Skeletal muscle cell (primary cell): ENCODE results near the gene ALAD.
"Not testable (repeated sequence)": the region's sequence is repeated elsewhere in the genome, so short reads cannot be mapped to it uniquely, and the experiment has no call there.

Experiments
- DNase-seq: peaks from one replicate; pipeline ENCODE4 v3.0.0-alpha.2; 2010; ENCODE audit warnings: low read depth
- H3K4me3 ChIP-seq: 2 replicates; pipeline ENCODE4 v1.5.1; 2011; ENCODE audit warnings: low read depth, mild to moderate bottlenecking, control low read depth, low read length, moderate library complexity

Gene ALAD

DNA sequence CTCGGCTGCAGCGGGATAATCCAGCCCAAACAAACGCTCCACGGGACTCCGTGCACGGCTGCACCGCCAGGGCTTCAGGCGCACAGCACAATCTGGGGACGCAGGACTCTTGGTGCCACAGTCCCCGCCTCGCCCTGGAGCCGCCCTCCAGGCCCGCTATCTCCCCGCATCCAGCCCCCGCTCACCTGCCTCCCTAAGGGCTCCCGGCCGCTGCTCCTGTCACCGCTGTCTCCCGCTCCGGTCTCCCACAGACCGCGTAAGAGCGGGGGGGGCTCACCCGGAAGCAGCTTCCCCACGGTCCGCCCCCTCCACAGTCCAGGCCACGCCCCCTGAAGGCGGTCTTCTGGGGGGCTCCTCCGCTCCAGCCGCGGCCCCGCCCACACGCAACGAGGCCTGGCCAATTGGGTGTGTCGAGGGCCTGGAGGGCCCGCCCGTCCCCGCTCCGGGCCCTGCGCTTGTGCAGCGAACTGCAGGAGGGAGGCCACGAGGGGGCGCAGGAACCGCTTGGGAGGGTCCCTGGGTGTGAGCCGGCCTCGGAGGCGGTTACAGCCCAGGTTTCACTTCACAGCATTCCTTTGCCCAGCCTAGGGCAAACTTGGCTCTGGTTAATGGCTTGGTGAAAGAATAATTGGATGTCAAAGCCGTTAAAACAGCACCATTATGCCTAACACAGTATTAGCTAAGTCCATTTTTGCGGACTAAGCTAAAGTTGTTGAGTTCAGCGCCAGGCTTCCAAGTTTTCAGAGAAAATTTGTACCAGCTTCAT is at the start of gene ALAD:
Gene ALAD (minus strand): TSS at position 258 of the 766 bp plus-strand sequence. CDS start 7,725 bp downstream, outside the sequence.
- peak; percentile 93 for DNase-seq
- peak within 1 kb of the TSS; percentile 91 for H3K4me3 ChIP-seq

GRCh38 chr9:113449376-113449775 is 48.3 kb upstream of the ALAD start:
- H3K4me3 ChIP-seq = no peak overlapping the region
- DNase-seq = no peak

DNA sequence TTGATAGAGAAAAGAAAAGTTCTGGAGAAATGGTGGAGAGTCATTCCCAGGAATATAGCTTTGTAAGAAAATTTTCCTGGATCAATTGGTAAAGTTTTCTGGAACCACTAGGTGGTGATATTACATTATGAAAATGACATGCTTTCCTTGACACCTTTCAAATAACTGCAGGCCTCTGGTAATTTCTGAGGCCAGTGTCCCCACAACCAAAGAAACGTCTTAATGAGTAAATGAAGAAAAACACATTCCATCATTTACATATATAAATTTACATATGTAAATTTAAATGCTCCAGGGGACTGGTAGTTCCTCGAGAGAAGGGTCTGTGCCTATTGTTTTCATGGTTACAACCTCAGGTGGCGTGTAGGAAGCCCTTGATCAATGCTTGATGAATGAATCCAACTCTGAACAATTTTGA is 45.2 kb upstream of the ALAD start:
- H3K4me3 ChIP-seq = no peak overlapping the region
- DNase-seq = no peak

DNA sequence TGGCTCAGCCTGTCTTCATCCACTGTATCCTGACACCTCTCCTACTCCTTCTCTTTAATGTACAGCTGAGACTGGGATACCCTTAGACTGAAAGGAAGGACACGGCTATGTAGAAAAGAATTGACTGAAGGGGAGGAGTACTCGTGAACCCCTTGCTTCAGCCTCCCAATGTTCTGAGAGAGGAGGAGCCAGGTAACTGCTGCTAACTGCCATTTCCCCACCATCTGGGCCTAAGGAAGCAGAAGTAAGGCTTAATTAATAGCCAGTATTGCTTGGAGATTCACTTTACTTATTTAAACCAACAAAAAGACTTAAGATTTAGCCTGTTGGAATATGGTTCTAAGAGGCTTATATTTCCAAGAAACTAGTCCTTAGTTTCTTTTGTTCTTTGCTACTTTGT is 43.7 kb upstream of the ALAD start:
- no peak for DNase-seq
- H3K4me3 ChIP-seq = no peak overlapping the region

DNA sequence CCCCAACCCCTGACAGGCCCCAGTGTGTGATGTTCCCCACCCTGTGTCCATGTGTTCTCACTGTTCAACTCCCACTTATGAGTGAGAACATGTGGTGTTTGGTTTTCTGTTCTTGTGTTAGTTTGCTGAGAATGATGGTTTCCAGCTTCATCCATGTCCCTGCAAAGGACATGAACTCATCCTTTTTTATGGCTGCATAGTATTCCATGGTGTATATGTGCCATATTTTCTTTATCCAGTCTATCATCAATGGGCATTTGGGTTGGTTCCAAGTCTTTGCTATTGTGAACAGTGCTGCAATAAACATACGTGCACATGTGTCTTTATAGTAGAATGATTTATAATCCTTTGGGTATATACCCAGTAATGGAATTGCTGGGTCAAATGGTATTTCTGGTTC is 36.6 kb upstream of the ALAD start:
- H3K4me3 ChIP-seq, DNase-seq: not testable (repeated sequence)

DNA sequence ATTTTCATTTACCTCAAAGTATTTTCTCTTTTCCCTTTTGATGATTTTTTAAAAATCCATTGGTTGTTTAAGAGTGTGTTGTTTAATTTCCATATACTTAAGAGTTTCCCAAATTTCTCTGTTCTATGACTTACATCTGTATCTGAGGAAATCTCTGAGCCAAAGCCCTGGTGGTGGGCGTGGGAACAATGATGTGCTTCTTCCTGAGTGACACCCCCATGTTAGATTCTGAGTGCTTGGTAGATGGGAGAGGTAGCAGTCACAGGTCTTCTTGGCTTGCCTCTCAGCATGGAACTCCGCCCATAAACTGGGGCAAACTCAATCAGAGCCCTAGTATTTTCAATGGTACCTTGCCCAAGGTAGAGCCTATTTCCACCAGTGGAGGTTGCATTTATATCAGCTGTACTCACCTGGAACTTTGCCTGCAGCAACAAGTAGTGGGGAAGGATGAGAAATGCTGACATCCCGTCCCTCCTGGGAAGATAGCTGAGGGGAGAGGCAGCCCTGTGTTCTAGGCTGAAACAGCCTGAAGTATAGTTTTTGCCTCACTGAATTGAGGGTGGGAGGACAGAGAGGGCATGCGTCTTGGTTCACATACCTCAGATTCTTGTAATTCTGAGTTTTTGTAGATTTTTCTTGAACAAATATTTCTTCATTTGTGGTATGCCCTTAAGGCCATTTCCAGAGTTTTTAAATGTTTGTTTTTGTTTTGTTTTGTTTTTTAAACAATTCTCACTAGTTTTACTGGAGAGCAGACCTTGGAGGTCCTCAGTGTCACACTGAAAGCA is 35.8 kb upstream of the ALAD start:
- H3K4me3 ChIP-seq = no peak overlapping the region
- DNase-seq = no peak

- H3K4me3 ChIP-seq = no peak overlapping the region
- no peak for DNase-seq
Observed at GRCh38 chr9:113431191-113431590, 30.1 kb upstream of the ALAD start.

GRCh38 chr9:113428062-113428615 is 27.1 kb upstream of the ALAD start:
- DNase-seq = no peak
- H3K4me3 ChIP-seq = no peak overlapping the region

DNA sequence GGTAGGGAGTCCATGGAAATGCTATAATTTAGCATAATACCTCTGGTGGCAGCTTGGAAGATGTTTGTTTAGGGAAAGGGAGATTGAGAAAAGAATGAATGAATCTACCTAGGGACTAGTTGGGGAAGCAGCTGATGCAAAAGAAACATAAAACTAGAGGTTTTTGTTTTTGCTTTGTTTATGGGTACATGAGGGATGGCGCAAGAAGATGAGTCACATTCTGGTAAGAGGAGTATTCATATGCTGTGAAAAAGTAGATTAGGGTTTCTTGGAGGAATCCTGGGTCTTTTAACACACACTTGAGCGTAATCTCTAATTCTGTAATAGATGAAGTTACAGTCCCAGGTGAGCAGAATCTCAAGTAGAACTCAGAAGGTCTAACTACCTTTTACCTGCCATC is 26.5 kb upstream of the ALAD start:
- DNase-seq = no peak
- no peak overlapping the region for H3K4me3 ChIP-seq

- H3K4me3 ChIP-seq = no peak overlapping the region
- DNase-seq = no peak
Observed at GRCh38 chr9:113426701-113427100, 25.6 kb upstream of the ALAD start.

DNA sequence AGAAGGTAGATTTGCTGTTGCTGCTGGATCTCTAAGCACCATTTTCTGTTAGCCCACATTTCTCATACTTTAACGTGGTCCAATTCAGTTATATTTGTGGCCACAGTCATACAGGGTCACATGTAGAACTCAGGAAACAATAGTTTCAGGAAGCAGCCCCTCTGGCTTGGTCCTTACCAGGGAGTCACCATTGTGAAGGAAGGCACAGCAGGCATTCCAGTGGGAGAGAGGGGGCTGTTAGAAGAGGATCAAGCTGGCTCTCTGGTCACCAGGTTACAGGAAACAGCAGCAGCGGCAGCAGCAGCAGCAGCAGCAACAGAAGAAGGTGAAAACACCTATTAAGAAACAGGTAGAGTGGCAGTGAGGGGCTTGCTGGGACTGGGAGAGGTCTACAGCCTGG is 24.0 kb upstream of the ALAD start:
- no peak overlapping the region for H3K4me3 ChIP-seq
- DNase-seq = no peak

DNA sequence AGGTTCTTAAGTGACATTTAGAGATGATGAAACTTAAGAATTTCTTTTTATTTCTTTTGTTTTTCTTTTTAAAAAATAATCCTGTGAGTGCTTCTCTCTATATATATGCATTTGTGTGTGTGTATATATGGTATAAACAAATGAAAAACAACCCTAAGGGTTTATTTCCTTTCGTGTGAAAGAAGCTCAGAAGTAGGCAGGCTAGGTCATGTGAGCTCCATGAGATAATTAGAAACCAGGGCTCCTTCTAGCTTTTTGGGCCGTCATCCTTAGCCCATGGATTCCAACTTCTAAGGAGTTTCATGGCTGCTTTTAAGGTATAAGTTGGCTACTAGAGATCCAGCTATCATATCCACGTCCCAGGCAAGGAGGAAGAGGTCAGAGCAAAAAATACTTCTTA is 20.6 kb upstream of the ALAD start:
- DNase-seq = no peak
- H3K4me3 ChIP-seq = no peak overlapping the region

GRCh38 chr9:113417370-113417769 is 16.3 kb upstream of the ALAD start:
- no peak for DNase-seq
- no peak overlapping the region for H3K4me3 ChIP-seq

DNA sequence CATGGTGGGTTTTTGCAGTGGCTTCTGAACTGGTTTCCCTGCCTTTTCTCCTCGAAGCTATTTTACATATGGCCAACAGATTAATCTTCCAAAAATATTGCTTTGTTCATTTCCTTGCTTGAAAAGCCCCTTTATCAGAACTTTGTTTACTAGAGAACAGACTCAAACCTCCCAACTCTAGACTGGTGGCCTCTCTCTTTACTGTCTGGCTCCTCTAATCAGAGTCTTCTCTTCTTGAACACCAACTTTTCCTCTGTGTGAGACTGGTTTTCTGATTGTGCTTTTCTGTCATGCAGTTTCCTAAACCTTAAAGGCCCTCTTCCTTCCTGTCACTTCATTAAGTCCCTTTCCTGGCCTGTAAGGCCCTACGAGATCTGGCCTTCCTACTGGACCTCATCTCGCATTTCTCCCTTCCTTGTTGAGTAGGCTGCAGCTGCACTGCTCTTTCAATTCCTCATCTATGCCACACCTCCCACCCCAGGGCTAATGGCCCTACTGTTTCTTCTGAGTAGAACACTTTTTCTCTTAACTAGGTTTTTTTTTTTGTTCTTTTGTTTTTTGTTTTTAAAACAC is 15.2 kb upstream of the ALAD start:
- H3K4me3 ChIP-seq = no peak overlapping the region
- DNase-seq = no peak

GRCh38 chr9:113410207-113410864 is 9.3 kb upstream of the ALAD start, which contains the start of the genes C9orf43 and POLE3:
Gene C9orf43, plus strand, starts transcription at chr9:113410747. Its CDS starts 2,747 bp downstream, at chr9:113413494.
Gene POLE3, minus strand, starts transcription at chr9:113410675. Its CDS starts 382 bp downstream, at chr9:113410293.
- H3K4me3 ChIP-seq = peak within 1 kb of the TSS; percentile 80
- peak; percentile 90 for DNase-seq

DNA sequence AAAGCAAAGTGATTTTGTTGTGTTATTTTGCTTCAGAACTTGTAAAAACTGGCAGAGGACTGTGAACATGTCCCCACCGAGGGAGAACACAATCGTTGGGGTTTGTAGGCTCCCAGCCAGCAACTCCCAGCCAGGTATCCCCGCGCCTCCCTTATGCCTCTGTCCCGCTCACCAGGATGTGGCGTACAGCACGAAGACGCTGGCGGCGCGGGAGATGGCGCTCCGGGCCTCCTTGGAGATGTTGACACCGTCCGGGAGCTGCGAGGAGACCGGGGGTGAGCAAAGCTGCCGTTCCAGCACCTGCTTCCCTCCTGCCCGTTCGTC is 8.8 kb upstream of the ALAD start:
- DNase-seq = no peak
- peak overlapping the region; percentile 80 for H3K4me3 ChIP-seq

- no peak for DNase-seq
- peak overlapping the region; percentile 80 for H3K4me3 ChIP-seq
Observed at GRCh38 chr9:113409481-113409880, 8.4 kb upstream of the ALAD start.

GRCh38 chr9:113406873-113407511 is 5.9 kb upstream of the ALAD start:
- DNase-seq = peak; percentile 36
- H3K4me3 ChIP-seq = not testable (repeated sequence)

DNA sequence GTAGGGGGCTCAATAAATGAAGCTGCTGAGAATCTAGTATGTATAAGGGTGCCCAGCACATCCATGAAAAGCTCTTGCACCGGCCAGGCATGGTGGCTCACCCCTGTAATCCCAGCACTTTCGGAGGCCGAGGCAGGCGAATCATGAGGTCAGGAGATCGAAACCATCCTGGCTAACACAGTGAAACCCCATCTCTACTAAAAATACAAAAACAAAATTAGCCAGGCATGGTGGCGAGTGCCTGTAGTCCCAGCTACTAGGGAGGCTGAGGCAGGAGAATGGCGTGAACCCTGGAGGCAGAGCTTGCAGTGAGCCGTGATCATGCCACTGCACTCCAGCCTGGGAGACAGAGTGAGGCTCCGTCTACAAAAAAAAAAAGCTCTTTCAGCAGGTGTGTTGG is 5.3 kb upstream of the ALAD start:
- H3K4me3 ChIP-seq, DNase-seq: not testable (repeated sequence)
